Activated CD4-positive, alpha-beta memory T cell treated with anti-CD3 and anti-CD28 coated beads for 36 hours (primary cell): ENCODE data around the gene DNAH12. TPM values are rescaled to one million over a fixed set of nuclear protein-coding genes. Genes with fewer than 3 reads are reported as not detected.
A peak's percentile ranks its signal among the peaks of the same experiment; 100 is the strongest.
"Not testable (repeated sequence)": the region's sequence is repeated elsewhere in the genome, so short reads cannot be mapped to it uniquely, and the experiment has no call there.

ENCODE experiments used
- CTCF ChIA-PET: fragments of 350-600 bp; sonication (Branson Sonifier 250); formaldehyde crosslinking; loops from one replicate; lab custom pipeline; 2021; ENCODE audit warnings: antibody characterized with exemption, inconsistent platforms; lab: Charles Lee
- POLR2A ChIA-PET: fragments of 350-600 bp; sonication (Branson Sonifier 250); formaldehyde crosslinking; loops from one replicate; lab custom pipeline; 2021; ENCODE audit warnings: antibody characterized with exemption; lab: Charles Lee
- DNase-seq: peaks from one replicate; pipeline ENCODE4 v3.0.0-alpha.2; 2020
- H3K27ac Mint-ChIP-seq: one replicate; pipeline ENCODE4 v1.8.0; 2021; ENCODE audit warnings: mixed read lengths
- H3K27me3 Mint-ChIP-seq: one replicate; pipeline ENCODE4 v1.8.0; 2021; ENCODE audit warnings: mixed read lengths
- H3K36me3 Mint-ChIP-seq: one replicate; pipeline ENCODE4 v1.8.0; 2021; ENCODE audit warnings: mixed read lengths
- H3K4me1 Mint-ChIP-seq: one replicate; pipeline ENCODE4 v1.8.0; 2021; ENCODE audit warnings: low read depth, mixed read lengths
- H3K4me3 Mint-ChIP-seq: one replicate; pipeline ENCODE4 v1.8.0; 2021; ENCODE audit warnings: mild to moderate bottlenecking, mixed read lengths
- H3K9me3 Mint-ChIP-seq: one replicate; pipeline ENCODE4 v1.8.0; 2021; ENCODE audit warnings: mixed read lengths
- intact Hi-C: fragments of 100-400 bp; cut with micrococcal nuclease; formaldehyde crosslinking; loops from one replicate; pipeline ENCODE4 v1.15.1; 2023
- total RNA-seq, 2 experiments: library from RNA; stranded (reverse); gene quantifications; one replicate each; pipeline ENCODE4 v1.2.3, GENCODE V29; 2021

Gene DNAH12
- total RNA-seq, 2 experiments from 2014 or later: 0.14 TPM; not detected in 1

- ChIA-PET CTCF (interaction anchor here (0.5 kb wide), 1 partner anchor 65 kb away, joined by 3 read pairs; no protein-coding TSS in a partner anchor), POLR2A (no interaction called here)
- no peaks in the 10 kb centered on the region for H3K9me3 Mint-ChIP-seq
- H3K27me3 Mint-ChIP-seq: peaks cover 3% of the 10 kb centered on the region
- H3K4me3 Mint-ChIP-seq: no peak overlapping the region
- H3K27ac Mint-ChIP-seq: no peak overlapping the region
- intact Hi-C loops: no loop called here
- no peak for DNase-seq
- H3K36me3 Mint-ChIP-seq: no peaks in the 10 kb centered on the region
- H3K4me1 Mint-ChIP-seq: no peaks in the 10 kb centered on the region
Observed at GRCh38 chr3:57446318-57446841, 97.8 kb downstream of the DNAH12 start.

DNA sequence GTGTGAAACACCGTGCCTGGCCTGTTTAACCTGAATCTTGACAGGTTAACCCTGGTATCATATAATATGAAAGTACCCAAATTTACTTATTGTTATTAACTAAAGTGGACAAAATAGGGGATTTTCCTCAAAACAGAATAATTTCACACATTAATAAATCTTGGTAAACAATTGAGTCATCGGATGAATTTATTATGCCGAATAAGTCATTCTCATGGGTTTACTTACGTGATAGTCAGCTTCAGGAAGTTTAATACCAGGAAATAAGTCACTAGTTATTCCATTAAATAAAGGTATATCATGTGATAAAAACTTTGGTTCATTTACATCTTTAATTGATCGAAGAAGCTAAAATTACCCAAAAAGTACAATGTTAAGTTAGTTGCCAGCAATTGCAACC lies 99.7 kb downstream of the DNAH12 start:
- Mint-ChIP-seq H3K27me3 (peaks cover 8% of the 10 kb centered on the region), H3K9me3 (no peaks in the 10 kb centered on the region), H3K36me3 (no peaks in the 10 kb centered on the region), H3K27ac (no peak overlapping the region), H3K4me3 (no peak overlapping the region), H3K4me1 (no peaks in the 10 kb centered on the region)
- intact Hi-C loops: no loop called here
- no peak for DNase-seq
- ChIA-PET CTCF (no interaction called here), POLR2A (no interaction called here)

GRCh38 chr3:57440144-57440543 lies 104.0 kb downstream of the DNAH12 start:
- H3K36me3 Mint-ChIP-seq, H3K4me3 Mint-ChIP-seq, intact Hi-C loops, H3K27ac Mint-ChIP-seq, CTCF ChIA-PET, POLR2A ChIA-PET, DNase-seq, H3K9me3 Mint-ChIP-seq, H3K4me1 Mint-ChIP-seq: not testable (repeated sequence)
- peaks cover 12% of the 10 kb centered on the region for H3K27me3 Mint-ChIP-seq

DNA sequence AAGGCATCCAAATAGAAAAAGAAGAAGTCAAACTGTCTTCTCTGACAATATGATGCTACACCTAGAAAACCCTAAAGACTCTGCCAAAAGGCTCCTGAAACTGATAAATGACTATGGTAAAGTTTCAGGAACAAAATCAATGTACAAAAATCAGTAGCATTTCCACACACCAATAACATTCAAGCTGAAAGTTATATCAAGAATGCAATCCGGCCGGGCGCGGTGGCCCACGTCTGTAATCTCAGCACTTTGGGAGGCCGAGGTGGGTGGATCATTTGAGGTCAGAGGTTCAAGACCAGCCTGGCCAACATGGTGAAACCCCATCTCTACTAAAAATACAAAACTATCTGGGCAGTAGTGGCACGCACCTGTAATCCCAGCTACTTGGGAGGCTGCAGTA lies 105.7 kb downstream of the DNAH12 start:
- intact Hi-C loops, H3K27ac Mint-ChIP-seq, H3K4me1 Mint-ChIP-seq, H3K4me3 Mint-ChIP-seq, H3K36me3 Mint-ChIP-seq, H3K27me3 Mint-ChIP-seq, POLR2A ChIA-PET, H3K9me3 Mint-ChIP-seq: not testable (repeated sequence)
- peak; percentile 36 for DNase-seq
- CTCF ChIA-PET: interaction anchor here (1.0 kb wide), 1 partner anchor 44 kb away, joined by 3 read pairs; no protein-coding TSS in a partner anchor

DNA sequence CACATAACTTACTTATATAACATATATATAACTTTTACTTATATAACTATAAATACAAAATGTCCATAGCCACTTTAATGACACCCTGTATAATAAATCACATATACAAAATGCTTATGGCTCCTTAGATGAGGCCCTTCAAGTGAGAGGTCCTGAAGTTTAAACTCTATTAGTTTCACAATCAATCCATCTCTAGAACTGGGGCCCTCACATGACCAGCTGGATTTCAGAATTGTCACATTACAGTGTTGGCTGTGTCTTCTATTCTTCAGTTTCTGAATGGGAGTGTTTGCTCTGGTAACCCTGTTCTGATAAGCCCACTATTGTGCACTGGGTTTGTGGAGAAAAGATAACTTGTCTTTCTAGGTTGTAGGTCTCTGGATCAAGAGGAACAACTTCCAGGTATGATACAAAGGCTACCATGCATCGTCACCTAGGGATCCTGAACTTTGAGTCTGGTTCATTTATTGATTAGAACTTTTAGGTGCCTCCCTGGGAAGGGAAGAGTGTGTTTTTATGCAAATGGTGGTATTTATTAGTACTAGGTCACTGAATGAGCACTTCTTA lies 107.9 kb downstream of the DNAH12 start:
- Mint-ChIP-seq H3K36me3 (no peaks in the 10 kb centered on the region), H3K27me3 (peaks cover 10% of the 10 kb centered on the region), H3K4me1 (no peaks in the 10 kb centered on the region), H3K27ac (no peak overlapping the region), H3K9me3 (no peaks in the 10 kb centered on the region), H3K4me3 (no peak overlapping the region)
- no peak for DNase-seq
- intact Hi-C loops: no loop called here
- CTCF ChIA-PET: no interaction called here
- POLR2A ChIA-PET: no interaction called here

DNA sequence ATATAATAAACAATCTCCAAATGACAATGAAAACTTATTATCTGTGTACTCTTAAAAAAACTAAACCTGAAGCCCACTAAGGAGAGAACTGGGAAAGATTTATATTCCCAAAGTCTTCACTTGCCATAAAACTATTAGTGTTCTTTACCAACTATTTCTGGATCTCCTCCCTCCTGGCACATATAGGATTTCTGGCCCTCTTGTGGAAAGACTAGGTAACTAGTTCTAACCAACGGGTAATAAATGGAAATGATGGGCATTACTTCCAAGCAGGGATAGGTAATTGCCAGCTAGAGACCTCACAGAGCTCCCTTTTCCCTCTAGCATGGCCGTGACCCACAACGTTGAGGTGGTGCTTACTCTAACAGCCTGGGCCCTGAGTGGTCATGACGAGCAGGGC lies 110.1 kb downstream of the DNAH12 start:
- CTCF ChIA-PET: interaction anchor here (1.1 to 1.3 kb wide), 2 partner anchors 36 to 264 kb away, joined by 4 read pairs; no protein-coding TSS in a partner anchor
- DNase-seq: no peak

GRCh38 chr3:57423335-57423734 lies 120.8 kb downstream of the DNAH12 start:
- Mint-ChIP-seq H3K4me1 (no peaks in the 10 kb centered on the region), H3K27me3 (peaks cover 7% of the 10 kb centered on the region), H3K36me3 (no peaks in the 10 kb centered on the region), H3K4me3 (no peak overlapping the region), H3K9me3 (no peaks in the 10 kb centered on the region), H3K27ac (no peak overlapping the region)
- intact Hi-C loops: no loop called here
- ChIA-PET CTCF (interaction anchor here (1.0 kb wide), 1 partner anchor 26 kb away, joined by 3 read pairs; no protein-coding TSS in a partner anchor), POLR2A (no interaction called here)
- no peak for DNase-seq

More for the DNA sequence above, 110.1 kb downstream of the DNAH12 start:
- POLR2A ChIA-PET: no interaction called here
- Mint-ChIP-seq H3K4me1 (no peaks in the 10 kb centered on the region), H3K27ac (no peak overlapping the region), H3K27me3 (peaks cover 5% of the 10 kb centered on the region), H3K9me3 (no peaks in the 10 kb centered on the region), H3K36me3 (no peaks in the 10 kb centered on the region), H3K4me3 (no peak overlapping the region)
- intact Hi-C loops: no loop called here

GRCh38 chr3:57421336-57421735 lies 122.8 kb downstream of the DNAH12 start:
- POLR2A ChIA-PET: no interaction called here

GRCh38 chr3:57420001-57420400 lies 124.1 kb downstream of the DNAH12 start:
- Mint-ChIP-seq H3K4me3 (no peak overlapping the region), H3K4me1 (no peaks in the 10 kb centered on the region), H3K27ac (no peak overlapping the region), H3K27me3 (peaks cover 2% of the 10 kb centered on the region), H3K36me3 (no peaks in the 10 kb centered on the region), H3K9me3 (no peaks in the 10 kb centered on the region)
- DNase-seq: no peak
- ChIA-PET CTCF (no interaction called here), POLR2A (no interaction called here)
- intact Hi-C loops: no loop called here

More at GRCh38 chr3:57421336-57421735, 122.8 kb downstream of the DNAH12 start:
- no peak for DNase-seq
- no peaks in the 10 kb centered on the region for H3K36me3 Mint-ChIP-seq
- H3K27me3 Mint-ChIP-seq: peaks cover 7% of the 10 kb centered on the region
- H3K9me3 Mint-ChIP-seq: no peaks in the 10 kb centered on the region
- no peaks in the 10 kb centered on the region for H3K4me1 Mint-ChIP-seq
- intact Hi-C loops: no loop called here
- H3K27ac Mint-ChIP-seq: no peak overlapping the region
- no peak overlapping the region for H3K4me3 Mint-ChIP-seq
- CTCF ChIA-PET: interaction anchor here (1.3 kb wide), 1 partner anchor 22 kb away, joined by 5 read pairs; no protein-coding TSS in a partner anchor

DNA sequence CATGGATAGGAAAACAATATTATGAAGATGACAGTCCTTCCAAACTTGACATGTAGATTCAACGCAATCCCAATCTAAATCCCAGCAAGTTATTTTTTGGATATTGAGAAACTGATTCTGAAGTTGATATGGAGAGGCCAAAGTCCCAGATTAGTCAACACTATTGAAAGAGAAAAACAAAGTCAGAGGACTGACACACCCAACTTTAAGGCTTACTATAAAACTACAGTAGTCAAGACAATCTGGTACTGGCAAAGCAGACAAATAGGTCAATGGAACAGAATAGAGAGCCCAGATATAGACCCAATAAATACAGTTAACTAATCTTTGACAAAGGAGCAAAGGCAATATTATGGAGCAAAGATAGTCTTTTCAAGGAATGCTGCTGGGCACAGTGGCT lies 132.4 kb downstream of the DNAH12 start:
- Mint-ChIP-seq H3K4me1 (no peaks in the 10 kb centered on the region), H3K27ac (no peak overlapping the region), H3K9me3 (no peaks in the 10 kb centered on the region), H3K27me3 (no peaks in the 10 kb centered on the region), H3K36me3 (no peaks in the 10 kb centered on the region), H3K4me3 (no peak overlapping the region)
- ChIA-PET CTCF (no interaction called here), POLR2A (no interaction called here)
- DNase-seq: no peak
- intact Hi-C loops: no loop called here

GRCh38 chr3:57409471-57409870 lies 134.7 kb downstream of the DNAH12 start:
- ChIA-PET POLR2A (no interaction called here), CTCF (interaction anchor here (1.9 kb wide), 1 partner anchor 12 kb away, joined by 4 read pairs; no protein-coding TSS in a partner anchor)
- Mint-ChIP-seq H3K9me3 (no peaks in the 10 kb centered on the region), H3K27ac (no peak overlapping the region), H3K36me3 (no peaks in the 10 kb centered on the region), H3K4me3 (no peak overlapping the region), H3K4me1 (no peaks in the 10 kb centered on the region), H3K27me3 (peaks cover 2% of the 10 kb centered on the region)
- DNase-seq: no peak
- intact Hi-C loops: no loop called here

- Mint-ChIP-seq H3K36me3 (no peaks in the 10 kb centered on the region), H3K27me3 (peaks cover 9% of the 10 kb centered on the region), H3K27ac (no peak overlapping the region), H3K4me1 (peaks cover 2% of the 10 kb centered on the region), H3K4me3 (no peak overlapping the region), H3K9me3 (no peaks in the 10 kb centered on the region)
- CTCF ChIA-PET: no interaction called here
- POLR2A ChIA-PET: no interaction called here
- DNase-seq: no peak
- intact Hi-C loops: no loop called here
Observed at GRCh38 chr3:57402675-57403074, 141.5 kb downstream of the DNAH12 start.
